Lower leg skin (tissue), 3 donors: ENCODE measurements around the gene DOK1.

Experiments used
- CTCF ChIP-seq, 3 donors: fragments of 450-650 bp; IDR thresholded peaks; one replicate each; pipeline ENCODE4 v1.5.1; 2016; ENCODE audit warnings: antibody characterized with exemption in 3 of 3, mild to moderate bottlenecking in 3 of 3, moderate library complexity in 2 of 3
- POLR2A ChIP-seq, 2 donors: fragments of 450-650 bp; IDR thresholded peaks; one replicate each; pipeline ENCODE4 v1.6.1; 2016 to 2017; ENCODE audit warnings: antibody characterized with exemption in 2 of 2, mild to moderate bottlenecking in 1 of 2, moderate library complexity in 1 of 2

- TF ChIP-seq CTCF (IDR thresholded peaks at IDR 0.05) (no peak), POLR2A (IDR thresholded peaks at IDR 0.05) (no peak)
Measured at GRCh38 chr2:74562126-74562775, 7.7 kb downstream of the DOK1 start.
